ENCODE measurements around the gene TMBIM1.

The TMBIM1 gene

DNA sequence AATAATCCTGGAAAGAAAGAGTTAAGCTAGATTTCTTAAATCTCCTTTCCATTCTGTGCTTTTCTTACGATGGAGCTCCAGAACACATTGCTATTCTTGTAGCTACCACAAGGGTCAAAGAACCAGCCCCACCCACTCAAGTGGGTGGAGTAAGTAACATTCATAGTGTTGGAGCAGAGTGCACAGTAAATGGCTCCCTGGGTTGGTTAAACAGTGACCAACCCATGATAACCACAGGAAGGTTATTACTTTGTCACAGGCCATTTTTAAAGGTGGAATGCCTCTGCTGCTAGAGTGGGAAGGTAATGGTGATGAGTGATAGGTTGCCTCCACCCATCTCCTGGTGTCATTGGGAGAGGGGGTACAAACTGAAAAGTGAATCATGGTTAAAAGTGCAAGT, 61.4 kb downstream of the TMBIM1 start:
- CTCF ChIA-PET = interaction anchor here (1.1 to 3.3 kb wide), 8 partner anchors 10 to 45 kb away, joined by 3 to 23 read pairs (median 6); no protein-coding TSS in a partner anchor
- peak; percentile 41 for DNase-seq
- no peaks in the 10 kb centered on the region for H3K27me3 Mint-ChIP-seq
- peak overlapping the region; percentile 89 for H3K27ac Mint-ChIP-seq
- H3K36me3 Mint-ChIP-seq = peaks cover 79% of the 10 kb centered on the region
- H3K4me3 Mint-ChIP-seq = peak overlapping the region; percentile 29
- H3K4me1 Mint-ChIP-seq = peaks cover 71% of the 10 kb centered on the region
- no peaks in the 10 kb centered on the region for H3K9me3 Mint-ChIP-seq

DNA sequence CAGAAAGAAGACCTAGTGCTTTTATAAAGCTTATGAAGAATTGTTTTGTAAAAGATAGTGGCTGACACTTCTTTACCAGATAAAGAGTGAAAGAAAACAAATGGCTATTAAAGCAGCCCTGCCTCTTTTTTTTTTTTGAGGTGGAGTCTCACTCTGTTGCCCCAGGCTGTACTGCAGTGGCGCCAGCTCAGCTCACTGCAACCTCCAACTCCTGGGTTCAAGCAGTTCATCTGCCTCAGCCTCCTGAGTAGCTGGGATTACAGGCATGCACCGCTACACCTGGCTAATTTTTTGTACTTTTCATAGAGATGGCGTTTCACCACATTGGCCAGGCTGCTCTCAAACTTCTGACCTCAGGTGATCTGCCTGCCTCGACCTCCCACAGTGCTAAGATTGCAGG, 62.5 kb downstream of the TMBIM1 start:
- H3K27ac Mint-ChIP-seq = peak overlapping the region; percentile 89
- H3K4me3 Mint-ChIP-seq = peak overlapping the region; percentile 29
- H3K27me3 Mint-ChIP-seq = no peaks in the 10 kb centered on the region
- H3K4me1 Mint-ChIP-seq = peaks cover 81% of the 10 kb centered on the region
- CTCF ChIA-PET = interaction anchor here (0.9 to 3.3 kb wide), 6 partner anchors 9 to 42 kb away, joined by 3 to 23 read pairs (median 6); no protein-coding TSS in a partner anchor
- H3K36me3 Mint-ChIP-seq = peaks cover 81% of the 10 kb centered on the region
- peak; percentile 34 for DNase-seq
- no peaks in the 10 kb centered on the region for H3K9me3 Mint-ChIP-seq

DNA sequence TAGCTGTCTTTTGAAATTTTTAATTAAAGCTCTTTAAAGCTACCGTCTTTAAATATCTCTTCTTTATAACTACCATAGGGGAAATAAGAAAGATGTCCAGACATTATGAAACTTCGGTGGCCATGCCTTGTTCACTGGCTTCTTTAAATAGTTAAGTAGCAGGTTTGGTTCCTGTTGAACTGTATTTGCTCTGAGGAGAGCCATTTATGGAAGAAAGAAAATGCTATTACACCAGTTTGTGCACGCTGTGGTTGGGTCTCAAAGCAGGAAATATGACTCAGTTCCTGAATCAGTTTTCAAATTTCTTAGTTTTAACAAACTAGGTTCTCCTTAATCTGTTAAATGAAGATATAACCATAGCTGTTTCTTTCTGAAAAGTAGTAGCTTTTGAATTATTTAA, 63.1 kb downstream of the TMBIM1 start:
- Mint-ChIP-seq H3K4me1 (peaks cover 88% of the 10 kb centered on the region), H3K9me3 (no peaks in the 10 kb centered on the region), H3K27me3 (no peaks in the 10 kb centered on the region), H3K4me3 (peak overlapping the region; percentile 69), H3K36me3 (peaks cover 81% of the 10 kb centered on the region), H3K27ac (peak overlapping the region; percentile 95)
- CTCF ChIA-PET = interaction anchor here (0.9 to 3.3 kb wide), 5 partner anchors 8 to 27 kb away, joined by 3 to 23 read pairs (median 7); no protein-coding TSS in a partner anchor
- DNase-seq = peak; percentile 63

DNA sequence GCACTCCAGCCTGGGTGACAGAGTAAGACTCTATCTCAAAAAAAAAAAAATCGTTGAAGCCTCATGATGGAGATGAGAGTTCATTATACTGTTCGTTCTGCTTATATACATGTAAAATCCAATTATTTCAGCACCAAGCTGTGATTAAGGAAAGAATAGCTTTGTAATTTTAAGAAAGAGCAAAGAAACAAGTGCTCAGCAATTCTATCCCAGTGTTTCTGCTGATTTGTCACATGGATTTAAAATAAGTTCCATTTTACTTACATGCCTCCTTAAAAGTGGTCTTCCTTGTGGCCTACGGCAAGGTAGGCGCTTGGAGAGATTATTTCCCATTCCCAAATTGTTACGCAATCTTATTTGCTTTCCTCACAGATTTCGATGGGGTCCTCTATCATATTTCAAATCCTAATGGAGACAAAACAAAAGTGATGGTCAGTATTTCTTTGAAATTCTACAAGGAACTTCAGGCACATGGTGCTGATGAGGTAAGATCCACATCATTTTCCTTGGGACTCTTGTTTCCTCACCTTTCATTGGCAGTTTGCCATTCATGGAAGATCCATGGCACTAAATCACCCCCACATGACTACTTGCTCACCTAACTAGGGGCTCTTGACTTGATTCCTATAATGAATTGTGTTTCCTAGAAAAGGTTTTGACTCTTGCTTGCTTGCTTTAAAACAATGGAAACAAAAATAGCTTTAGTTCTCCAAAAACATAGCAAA, 63.8 kb downstream of the TMBIM1 start:
- no peaks in the 10 kb centered on the region for H3K9me3 Mint-ChIP-seq
- H3K27ac Mint-ChIP-seq = peak overlapping the region; percentile 95
- H3K27me3 Mint-ChIP-seq = no peaks in the 10 kb centered on the region
- no peak for DNase-seq
- H3K4me3 Mint-ChIP-seq = peak overlapping the region; percentile 69
- CTCF ChIA-PET = interaction anchor here (0.6 to 3.3 kb wide), 7 partner anchors 10 to 518 kb away, joined by 3 to 19 read pairs (median 5); no protein-coding TSS in a partner anchor
- H3K36me3 Mint-ChIP-seq = peaks cover 82% of the 10 kb centered on the region
- H3K4me1 Mint-ChIP-seq = peaks cover 91% of the 10 kb centered on the region

DNA sequence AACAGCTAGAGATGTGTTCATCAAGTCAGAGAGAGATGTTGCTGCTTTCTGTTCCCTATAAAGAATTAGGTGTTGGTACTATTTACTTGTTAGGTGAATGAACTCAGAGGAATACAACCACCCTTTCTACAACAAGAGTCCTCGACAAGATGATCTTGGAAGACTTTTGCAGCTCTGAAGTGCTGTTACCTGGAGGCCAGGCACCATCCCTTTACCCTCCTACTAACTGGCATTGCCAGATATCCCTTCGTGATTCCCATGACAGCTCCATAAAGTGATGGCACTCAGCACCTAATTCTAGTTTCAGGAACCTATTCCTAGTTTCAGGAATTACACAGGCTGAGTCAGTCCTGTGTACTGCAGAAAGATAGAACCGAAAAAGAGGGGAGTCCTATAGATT, 65.4 kb downstream of the TMBIM1 start:
- peaks cover 96% of the 10 kb centered on the region for H3K4me1 Mint-ChIP-seq
- H3K27me3 Mint-ChIP-seq = no peaks in the 10 kb centered on the region
- CTCF ChIA-PET = interaction anchor here (0.5 to 2.2 kb wide), 2 partner anchors 8 to 27 kb away, joined by 3 to 6 read pairs; no protein-coding TSS in a partner anchor
- H3K27ac Mint-ChIP-seq = peak overlapping the region; percentile 75
- peaks cover 86% of the 10 kb centered on the region for H3K36me3 Mint-ChIP-seq
- DNase-seq = no peak
- no peak overlapping the region for H3K4me3 Mint-ChIP-seq
- no peaks in the 10 kb centered on the region for H3K9me3 Mint-ChIP-seq

All from activated naive CD4-positive, alpha-beta T cell treated with anti-CD3 and anti-CD28 coated beads, Interleukin-2, amount 10 ng/mL, durations not matched to agents 7 days and 5 days (primary cell).